Measurements from ENCODE around the gene C1QTNF12.

DNA sequence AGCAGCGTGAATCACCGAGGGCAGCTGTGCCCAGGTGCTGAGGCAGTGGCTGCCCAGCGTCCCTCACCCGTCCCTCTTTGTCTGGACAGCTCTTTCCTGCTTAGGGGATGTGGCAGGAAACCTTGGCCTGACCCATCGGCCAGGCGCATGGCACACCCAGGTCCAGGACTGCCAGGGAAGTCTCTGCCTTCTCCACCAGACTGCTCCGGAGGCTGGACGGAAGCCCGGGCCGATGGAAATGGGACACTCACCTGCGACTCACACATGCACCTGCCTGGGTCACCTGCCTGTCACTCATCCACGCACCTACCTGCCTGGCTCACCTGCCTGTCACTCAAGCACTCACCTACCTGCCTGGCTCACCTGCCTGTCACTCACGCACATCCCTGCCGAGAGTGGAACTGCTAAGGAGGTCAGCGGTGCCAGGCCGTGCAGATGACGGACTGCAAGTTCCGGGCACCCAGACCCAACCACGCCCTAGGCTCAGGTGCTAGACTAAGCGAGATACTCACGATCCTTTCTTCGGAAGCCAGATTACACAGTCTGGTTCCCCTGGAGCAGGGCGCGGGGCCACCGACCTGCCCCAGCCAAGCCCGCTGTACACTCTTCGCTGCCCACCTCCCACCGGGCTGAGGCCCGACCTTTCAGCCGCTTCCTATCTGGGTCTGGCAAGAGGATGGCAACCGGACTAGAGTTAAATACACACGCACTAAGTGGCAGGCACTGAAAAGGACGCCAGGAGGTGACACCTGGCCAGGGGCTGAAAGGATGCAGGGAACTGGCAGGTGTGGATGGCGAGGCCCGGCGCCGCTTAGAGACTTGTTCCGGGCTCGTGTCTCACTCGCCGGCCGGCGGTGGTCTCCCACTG lies 26.1 kb upstream of the C1QTNF12 start:
- TF ChIP-seq, protein P1, sequence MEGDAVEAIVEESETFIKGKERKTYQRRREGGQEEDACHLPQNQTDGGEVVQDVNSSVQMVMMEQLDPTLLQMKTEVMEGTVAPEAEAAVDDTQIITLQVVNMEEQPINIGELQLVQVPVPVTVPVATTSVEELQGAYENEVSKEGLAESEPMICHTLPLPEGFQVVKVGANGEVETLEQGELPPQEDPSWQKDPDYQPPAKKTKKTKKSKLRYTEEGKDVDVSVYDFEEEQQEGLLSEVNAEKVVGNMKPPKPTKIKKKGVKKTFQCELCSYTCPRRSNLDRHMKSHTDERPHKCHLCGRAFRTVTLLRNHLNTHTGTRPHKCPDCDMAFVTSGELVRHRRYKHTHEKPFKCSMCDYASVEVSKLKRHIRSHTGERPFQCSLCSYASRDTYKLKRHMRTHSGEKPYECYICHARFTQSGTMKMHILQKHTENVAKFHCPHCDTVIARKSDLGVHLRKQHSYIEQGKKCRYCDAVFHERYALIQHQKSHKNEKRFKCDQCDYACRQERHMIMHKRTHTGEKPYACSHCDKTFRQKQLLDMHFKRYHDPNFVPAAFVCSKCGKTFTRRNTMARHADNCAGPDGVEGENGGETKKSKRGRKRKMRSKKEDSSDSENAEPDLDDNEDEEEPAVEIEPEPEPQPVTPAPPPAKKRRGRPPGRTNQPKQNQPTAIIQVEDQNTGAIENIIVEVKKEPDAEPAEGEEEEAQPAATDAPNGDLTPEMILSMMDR (conservative IDR thresholded peaks at IDR 0.05; ENCODE audit: low read depth, low read length) = no peak
- TF ChIP-seq EZH2 (IDR thresholded peaks at IDR 0.05; ENCODE audit: borderline replicate concordance, low read depth, low read length, poor library complexity, severe bottlenecking) = no peak

Data from A673 (cell line).